Activated CD8-positive, alpha-beta memory T cell treated with anti-CD3 and anti-CD28 coated beads for 24 hours (primary cell): ENCODE results near the gene SYVN1.

ENCODE experiments used
- DNase-seq: peaks from one replicate; pipeline ENCODE4 v3.0.0-alpha.2; 2020

SYVN1 gene

DNA sequence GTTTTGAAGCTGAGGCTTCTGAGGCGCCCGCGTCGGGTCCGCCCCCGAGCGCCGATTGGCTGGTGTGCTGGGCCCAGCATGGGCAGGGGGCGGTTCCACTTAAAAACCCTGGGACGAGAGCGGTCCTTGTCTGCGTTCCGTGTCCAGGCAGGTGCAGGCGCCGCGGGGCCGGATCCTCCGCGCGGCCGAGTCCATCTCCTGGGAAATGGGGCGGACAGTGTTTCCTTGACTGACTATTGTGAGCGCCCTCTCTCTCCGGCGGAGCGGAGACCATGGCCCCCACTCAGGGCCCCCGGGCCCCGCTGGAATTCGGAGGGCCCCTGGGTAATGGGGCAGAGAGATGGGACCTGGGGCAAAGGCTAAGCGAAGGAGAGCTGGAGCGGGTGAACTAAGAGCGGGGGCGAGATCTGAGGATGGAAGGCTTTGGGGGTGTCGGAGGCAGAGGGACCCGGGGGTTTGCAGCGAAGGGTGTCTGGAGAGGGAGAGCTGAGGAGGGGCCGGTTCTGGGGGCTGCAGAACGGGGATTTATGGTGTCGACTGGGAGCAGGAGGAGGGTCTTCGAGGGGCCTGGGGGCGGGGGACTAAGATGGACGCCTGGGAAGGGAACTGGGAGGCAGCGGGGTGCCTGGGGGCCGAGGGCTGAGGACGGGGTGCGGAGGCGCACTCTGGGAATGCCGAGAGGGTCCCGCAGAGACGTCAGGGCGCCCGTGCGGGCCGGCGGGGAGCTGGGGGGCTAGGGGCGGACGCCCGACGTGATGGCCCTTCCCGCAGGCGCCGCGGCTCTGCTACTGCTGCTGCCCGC is 22.4 kb downstream of the SYVN1 start, which contains the start of gene TM7SF2:
Gene TM7SF2 (plus strand): TSS at position 129 of the 802 bp plus-strand sequence. CDS start 144 bp downstream, at position 273.
- DNase-seq, result peak; percentile 95

DNA sequence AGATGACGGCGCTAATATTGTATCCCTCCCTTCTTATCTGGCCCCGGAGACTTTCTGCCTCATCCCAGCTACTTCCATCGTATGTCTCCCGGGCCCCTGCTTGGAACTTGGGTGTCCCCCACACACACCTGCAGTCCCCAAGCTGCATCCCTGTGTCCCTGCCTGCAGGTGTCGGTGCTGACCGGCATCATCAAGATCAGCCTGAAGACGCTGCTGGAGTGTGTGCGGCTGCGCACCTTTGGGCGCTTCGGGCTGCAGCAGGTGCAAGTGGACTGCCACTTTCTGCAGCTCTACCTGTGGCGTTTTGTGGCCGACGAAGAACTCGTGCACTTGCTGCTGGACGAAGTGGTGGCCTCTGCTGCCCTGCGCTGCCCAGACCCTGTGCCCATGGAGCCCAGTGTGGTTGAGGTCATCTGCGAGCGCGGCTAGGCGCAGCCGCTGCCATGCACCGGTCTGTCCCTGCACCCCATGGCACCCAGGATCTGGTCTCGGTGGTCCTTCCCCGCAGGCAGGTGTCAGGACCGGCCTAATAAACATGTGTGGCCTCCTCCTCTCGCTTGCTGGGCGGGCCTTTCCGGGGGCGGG is 23.1 kb downstream of the SYVN1 start:
- no peak for DNase-seq

DNA sequence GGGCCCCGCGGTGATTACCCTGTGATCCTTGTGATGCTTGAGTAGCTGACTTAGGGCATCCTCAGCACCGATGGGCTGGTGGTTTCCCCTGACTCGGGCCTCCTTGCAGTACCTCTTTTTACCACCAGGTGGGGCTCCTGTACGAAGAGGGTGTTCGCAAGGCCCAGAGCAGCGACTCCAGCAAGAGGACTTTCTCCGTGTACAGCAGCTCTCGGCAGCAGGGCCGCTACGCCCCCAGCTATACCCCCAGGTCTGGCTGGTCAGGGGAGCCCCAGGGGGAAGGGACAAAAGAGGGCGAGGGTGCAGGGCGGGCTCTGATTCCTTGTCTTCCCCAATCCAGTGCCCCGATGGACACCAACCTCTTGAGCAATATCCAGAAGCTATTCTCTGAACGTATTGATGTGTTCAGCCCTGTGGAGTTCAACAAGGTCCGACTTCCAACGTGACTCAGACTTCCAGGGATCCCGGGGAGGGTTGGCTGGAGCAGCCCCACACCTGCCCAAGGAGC is 23.9 kb downstream of the SYVN1 start:
- DNase-seq, result peak; percentile 100

DNA sequence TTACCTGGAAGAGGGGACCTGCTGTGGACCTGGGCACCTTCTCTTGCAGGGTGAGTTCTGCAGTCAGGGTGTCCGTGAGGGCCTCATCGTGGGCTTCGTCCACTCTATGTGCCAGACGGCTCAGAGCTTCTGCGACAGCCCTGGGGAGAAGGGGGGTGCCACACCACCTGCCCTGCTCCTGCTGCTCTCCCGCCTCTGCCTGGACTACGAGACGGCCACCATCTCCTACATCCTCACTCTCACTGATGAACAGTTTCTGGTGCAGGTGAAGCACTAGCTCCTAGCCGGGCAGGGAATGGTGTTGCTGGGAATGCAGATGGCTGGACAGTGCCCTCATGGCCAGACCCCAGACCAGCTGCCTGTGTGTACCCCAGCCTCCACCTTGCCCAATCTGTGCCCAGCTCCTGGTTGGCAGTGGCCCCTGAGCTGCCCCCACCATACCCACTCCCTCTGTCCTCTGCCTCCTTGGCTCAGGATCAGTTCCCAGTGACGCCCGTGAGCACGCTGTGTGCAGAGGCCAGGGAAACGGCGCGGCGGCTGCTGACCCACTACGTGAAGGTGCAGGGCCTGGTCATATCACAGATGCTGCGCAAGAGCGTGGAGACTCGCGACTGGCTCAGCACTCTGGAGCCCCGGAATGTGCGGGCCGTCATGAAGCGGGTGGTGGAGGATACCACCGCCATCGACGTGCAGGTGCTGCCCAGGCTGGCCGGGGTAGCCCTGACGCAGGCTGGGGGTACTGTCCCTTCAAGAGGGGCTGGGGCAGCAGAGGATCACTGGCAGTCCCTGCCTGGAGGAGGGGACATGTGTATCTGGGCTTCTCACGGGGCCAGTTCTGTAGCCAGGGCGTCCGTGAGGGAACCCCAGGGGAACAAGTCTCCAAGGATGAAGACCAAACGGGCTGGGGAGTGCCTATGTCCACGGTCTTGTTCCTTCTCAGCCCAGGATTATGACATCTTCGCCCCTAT is 24.8 kb downstream of the SYVN1 start:
- DNase-seq, result no peak

DNA sequence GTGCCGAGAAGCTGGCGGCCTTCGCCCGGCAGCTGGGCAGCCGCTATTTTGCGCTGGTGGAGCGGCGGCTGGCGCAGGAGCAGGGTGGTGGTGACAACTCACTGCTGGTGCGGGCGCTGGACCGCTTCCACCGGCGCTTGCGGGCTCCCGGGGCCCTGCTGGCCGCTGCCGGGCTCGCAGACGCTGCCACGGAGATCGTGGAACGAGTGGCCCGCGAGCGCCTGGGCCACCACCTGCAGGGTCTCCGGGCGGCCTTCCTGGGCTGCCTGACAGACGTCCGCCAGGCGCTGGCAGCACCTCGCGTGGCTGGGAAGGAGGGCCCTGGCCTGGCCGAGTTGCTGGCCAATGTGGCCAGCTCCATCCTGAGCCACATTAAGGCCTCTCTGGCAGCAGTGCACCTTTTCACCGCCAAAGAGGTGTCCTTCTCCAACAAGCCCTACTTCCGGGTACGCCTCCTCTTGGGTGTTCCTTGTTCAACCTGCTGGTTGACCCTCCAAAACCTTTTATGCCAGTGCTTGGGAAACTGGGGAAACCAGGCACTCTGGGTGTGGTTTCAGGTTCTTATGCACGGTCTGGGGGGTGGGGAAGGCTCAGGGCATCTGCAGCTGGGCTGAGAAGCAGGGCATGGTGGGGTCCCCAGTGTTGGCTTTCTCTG is 25.7 kb downstream of the SYVN1 start:
- no peak for DNase-seq

DNA sequence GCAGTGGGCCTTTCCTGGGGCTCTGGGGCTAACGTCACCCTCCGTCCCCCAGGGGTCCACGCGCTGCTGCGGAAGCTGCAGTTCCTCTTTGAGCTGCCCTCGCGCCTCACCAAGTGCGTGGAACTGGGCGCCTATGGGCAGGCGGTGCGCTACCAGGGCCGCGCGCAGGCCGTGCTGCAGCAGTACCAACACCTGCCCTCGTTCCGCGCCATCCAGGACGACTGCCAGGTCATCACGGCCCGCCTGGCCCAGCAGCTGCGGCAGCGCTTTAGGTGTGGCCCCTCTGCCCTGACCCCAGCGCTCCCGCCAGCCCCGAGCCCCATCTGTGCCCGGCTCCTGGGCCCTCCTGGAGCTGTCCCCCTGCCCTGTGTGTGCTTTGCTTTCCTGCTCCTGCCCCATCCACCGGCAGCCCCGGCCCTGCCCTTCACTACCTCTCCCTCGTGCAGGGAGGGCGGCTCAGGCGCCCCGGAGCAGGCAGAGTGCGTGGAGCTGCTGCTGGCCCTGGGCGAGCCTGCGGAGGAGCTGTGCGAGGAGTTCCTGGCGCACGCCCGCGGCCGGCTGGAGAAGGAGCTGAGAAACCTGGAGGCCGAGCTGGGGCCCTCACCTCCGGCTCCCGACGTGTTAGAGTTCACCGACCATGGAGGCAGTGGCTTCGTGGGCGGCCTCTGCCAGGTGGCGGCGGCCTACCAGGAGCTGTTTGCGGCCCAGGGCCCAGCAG is 26.4 kb downstream of the SYVN1 start:
- no peak for DNase-seq

DNA sequence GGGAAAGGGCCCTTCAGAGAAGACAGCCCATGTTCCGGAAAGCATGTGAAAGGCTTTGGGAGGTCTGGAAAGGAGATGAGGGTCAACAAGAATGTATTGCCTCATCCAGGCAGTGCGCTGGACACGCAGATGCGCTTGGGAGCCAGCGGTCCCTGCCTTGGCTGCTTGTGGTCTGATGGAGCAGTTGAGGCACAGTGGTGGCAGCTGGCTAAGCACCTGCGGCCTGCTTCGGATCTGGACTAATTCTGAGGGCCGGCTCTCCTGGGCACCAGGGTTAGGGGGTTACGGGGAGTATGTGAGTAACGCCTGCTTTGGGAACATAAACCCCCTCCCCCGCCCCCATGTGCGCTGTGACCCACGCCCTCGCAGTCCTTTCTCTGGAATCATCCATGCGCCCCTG is 27.2 kb downstream of the SYVN1 start:
- DNase-seq, result no peak

DNA sequence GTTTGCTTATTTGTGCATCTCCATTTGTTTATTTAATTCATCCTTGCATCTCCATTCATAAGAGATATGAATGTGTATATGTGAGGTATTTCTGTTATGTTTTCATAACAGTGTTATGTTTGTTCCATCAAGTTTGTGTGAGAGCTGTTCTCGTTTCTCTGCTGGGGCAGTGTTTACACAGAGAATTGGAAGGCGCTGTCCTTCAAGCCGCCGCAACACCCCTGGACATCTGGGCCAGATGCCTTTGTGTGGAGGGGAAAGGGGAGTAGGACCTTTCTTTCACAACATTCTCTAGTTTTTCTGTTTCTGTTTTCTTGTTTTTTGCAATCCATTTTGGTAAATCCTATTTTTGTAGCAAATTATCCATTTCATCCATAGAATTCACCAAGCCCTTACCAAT is 29.7 kb downstream of the SYVN1 start:
- no peak for DNase-seq

DNA sequence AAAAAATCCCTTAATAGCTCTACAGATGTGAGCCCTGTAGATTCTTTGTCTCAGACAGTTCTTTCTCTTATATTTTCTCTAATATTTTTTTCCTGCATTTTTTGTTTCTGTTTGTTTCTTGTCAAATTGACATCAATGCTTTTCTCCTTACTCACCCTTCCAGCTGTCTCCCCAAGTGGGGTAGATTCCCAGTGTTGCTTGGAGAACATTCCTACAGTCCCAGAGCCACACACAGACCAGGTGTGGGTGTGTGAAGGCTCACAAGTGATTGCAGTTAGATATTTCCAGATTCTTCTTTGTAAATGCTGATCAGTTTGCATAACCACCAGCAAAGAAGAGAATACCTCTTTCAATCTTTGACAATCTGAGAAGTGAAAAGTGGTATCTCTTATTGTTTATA is 30.8 kb downstream of the SYVN1 start:
- DNase-seq, result no peak

DNA sequence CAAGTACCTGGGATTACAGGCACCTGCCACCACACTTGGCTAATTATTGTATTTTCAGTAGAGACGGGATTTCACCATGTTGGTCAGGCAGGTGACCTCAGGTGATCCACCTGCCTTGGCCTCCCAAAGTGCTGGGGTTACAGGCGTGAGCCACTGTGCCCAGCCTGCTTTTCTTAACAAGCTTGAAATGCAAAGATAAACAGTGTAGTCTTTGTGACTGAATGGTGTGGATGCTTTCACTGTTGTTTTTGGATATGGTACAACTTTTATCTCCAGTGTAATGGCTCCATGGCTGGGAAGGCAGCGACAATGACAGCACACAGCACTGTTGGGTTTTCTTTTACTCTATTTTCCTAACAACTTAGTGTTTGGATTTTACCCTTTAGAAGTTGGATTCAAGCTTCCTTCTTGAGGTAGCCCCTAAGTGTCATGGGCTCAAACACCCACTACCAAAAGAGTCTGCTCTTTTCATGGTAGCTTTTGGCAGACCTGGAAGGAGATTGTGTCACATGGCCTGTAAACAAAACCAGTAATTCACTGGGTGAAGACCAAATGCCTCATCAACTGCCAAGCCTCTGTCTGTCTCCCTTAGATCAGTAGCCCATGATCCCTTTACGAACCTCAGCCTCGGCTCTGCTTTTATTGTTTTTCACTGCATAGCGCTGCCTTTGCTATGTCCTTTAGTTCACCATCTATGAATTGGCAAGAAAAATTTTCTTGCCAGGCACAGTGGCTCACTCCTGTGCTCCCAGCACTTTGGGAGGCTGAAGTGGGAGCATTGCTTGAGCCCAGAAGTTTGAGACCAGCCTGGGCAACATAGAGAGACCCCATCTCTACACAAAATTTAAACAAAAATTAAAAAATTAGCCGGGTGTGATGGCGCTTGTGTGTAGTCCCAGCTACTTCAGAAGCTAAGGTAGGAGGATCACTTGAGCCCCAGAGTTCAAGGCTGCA is 31.9 kb downstream of the SYVN1 start:
- no peak for DNase-seq

DNA sequence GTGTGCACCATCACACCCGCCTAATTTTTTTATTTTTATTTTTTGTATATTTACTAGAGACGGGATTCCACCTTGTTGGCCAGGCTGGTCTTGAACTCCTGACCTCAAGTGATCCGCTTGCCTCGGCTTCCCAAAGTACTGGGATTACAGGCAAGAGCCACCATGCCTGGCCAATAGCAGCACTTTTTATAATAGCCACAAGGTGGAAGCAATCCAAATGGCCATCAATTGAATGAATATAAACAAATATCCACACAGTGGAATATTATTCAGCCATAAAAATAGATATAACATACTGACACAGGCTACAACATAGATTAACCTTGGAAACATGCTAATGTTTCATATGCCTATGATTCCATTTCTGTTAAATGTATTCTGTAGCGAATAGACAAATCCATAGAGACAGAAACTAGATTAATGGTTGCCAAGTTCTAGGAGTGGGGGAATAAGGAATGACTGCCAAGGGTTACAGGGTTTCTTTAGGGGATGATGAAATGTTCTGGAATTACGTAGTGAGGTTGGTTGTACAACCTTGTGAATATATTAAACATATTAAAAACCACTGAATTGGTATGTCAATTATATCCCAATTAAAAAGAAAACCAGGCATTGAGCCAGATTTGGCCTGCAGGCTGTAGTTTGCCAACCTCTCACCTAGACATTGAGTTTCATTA is 33.5 kb downstream of the SYVN1 start:
- DNase-seq, result no peak

DNA sequence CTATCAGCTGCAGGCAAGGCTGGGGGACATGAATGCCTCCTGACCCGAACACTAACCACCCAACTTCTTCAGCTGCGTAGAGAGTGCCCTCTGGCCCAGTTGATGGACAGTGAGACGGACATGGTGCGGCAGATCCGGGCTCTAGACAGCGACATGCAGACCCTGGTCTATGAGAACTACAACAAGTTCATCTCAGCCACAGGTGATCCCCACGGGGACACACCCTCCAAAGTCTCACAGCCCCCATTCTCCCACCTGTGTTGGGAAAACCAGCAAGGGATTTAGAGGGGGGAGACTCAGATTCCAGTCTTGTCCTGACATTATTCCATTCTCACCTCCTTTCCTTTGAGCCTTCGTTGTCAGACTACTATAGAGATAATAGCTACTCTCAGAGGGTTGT is 37.4 kb downstream of the SYVN1 start:
- no peak for DNase-seq

DNA sequence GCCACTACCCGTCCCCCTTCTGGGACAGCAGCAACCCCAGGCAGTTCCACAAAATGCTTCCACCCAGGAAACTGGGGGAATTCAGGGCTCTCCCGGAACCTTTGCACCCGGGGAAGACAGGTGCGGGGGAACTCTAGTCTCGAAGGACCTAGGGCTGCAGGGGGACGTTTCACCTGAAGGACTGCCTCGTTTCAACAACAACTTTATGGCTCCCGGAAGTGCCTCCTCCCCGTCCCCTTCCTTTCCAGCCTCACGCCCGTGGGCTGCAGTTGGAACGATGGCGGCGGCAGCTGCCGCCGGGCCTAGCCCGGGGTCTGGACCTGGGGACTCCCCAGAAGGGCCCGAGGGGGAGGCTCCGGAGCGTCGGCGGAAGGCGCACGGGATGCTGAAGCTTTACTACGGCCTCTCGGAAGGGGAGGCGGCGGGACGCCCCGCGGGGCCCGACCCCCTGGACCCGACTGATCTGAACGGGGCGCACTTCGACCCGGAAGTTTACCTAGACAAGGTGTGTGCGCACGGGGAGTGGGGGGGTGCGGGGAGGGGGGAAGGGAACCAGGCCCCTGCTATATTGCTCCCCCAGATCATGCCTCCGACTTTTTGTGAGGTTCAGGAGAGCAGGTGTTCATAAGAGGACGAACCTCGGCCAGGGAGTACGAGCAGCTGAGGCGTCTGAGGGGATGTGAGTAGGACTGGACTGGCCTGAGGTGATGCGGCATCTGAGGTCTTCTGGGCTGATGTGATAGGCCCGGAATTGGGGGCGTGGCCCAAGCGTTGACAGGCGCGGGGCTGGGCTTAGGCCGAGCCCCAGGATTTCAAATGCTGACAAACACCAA is 38.1 kb downstream of the SYVN1 start, which contains the start of gene VPS51:
Gene VPS51 (plus strand): TSS at position 241 of the 833 bp plus-strand sequence. CDS start 37 bp downstream, at position 278.
- peak; percentile 92 for DNase-seq

DNA sequence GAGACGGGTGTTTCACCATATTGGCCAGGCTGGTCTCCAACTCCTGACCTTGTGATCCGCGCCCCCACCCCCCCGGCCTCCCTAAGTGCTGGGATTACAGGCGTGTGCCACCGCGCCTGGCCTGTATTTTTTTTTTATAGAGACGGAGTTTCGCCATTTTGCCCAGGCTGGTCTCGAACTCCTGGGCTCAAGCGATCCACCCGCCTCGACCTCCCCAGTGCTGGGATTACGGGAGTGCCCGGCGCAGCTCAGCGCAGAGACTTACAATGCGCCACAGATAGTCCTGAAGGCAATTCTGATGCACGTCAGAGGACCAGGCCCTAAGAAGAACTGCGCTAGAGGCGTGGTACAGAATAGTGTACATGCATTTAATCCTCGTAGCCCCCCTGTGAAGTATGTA is 38.9 kb downstream of the SYVN1 start:
- no peak for DNase-seq

DNA sequence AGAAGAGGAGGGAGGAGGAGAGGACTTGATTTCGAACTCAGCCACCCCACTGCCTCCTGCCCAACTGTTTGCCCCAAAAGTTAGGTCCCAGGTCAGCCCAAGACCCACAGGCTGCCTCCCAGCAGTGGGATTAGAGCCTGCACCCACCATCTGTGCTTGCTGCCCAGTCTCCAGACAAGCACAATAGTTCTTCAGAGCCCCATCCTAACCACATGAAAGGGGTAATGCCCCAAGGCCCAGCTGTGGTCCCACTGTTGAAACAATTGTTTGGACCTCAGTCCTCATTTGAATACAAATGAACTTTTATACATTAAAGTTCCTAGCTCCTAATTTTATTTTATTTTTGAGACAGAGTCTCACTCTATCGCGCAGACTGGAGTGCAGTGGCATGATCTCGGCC is 43.7 kb downstream of the SYVN1 start:
- no peak for DNase-seq

DNA sequence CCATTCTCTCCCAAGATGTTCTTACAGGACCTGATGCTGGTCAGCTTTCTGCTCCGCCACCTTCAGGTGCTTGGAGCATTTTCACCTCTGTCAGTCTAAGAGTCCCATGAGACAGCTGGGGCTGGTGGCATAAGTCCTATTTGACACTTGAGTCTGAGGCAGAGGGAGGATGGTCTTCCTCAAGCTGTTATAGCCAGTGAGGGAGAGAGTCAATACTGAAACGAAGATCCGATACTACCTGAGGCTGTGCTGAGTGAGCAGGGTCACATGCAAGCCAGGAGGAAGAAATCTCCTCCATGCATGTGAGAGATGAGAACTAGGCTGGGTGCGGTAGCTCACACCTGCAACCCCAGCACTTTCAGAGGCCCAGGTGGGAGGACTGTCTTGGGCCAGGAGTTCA is 44.7 kb downstream of the SYVN1 start:
- no peak for DNase-seq

DNA sequence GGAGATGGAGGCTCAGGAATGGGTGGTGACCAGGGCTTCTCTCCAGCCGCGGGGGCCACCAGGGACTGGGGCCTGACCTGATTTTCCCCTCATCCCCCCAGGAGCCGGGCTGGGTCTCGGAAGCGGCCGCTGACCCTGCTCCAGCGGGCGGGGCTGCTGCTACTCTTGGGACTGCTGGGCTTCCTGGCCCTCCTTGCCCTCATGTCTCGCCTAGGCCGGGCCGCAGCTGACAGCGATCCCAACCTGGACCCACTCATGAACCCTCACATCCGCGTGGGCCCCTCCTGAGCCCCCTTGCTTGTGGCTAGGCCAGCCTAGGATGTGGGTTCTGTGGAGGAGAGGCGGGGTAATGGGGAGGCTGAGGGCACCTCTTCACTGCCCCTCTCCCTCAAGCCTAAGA is 46.5 kb downstream of the SYVN1 start:
- no peak for DNase-seq

DNA sequence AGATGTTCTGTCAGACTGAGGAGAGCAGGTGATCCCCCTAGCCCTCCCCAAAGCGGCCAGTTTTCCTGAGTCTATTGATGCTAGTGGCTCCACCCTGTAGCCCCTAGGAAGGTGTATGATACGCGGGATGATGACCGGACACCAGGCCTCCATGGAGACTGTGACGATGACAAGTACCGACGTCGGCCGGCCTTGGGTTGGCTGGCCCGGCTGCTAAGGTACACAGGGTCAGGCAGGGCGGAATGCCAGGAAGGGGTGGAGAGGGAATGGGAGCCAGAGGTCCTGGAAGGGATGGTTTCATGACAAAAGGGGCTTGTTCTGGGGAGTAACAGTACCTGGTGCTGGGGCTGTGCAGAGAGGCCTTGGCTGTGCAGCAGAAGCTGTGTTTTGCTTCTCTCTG is 47.1 kb downstream of the SYVN1 start:
- DNase-seq, result no peak

DNA sequence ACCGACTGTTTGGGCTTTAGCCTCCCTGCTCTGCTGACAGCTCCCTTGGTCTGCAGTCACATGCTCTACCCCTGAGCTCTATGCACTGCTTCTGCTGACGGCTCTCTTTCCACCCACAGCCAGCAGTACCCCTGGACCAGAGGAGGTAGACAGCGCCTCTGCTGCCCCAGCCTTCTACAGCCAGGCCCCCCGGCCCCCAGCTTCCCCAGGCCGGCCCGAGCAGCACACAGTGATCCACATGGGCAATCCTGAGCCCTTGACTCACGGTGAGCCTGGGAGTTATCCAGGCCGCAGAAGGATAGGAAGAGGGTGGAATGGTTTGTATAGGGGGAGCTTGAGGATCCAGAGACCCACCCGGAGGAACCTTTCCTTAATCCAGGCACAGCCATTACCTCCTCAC is 47.5 kb downstream of the SYVN1 start:
- DNase-seq, result no peak
